G401.6 (cell line): ENCODE data around the gene MTCH2.
"Not testable (repeated sequence)": the region's sequence is repeated elsewhere in the genome, so short reads cannot be mapped to it uniquely, and the experiment has no call there.

Experiments used
- FAIRE-seq: peaks from 2 replicates; lab custom pipeline; 2012; peaks lifted over from hg19 to GRCh38; lab: Jason Lieb, UNC

Gene MTCH2

DNA sequence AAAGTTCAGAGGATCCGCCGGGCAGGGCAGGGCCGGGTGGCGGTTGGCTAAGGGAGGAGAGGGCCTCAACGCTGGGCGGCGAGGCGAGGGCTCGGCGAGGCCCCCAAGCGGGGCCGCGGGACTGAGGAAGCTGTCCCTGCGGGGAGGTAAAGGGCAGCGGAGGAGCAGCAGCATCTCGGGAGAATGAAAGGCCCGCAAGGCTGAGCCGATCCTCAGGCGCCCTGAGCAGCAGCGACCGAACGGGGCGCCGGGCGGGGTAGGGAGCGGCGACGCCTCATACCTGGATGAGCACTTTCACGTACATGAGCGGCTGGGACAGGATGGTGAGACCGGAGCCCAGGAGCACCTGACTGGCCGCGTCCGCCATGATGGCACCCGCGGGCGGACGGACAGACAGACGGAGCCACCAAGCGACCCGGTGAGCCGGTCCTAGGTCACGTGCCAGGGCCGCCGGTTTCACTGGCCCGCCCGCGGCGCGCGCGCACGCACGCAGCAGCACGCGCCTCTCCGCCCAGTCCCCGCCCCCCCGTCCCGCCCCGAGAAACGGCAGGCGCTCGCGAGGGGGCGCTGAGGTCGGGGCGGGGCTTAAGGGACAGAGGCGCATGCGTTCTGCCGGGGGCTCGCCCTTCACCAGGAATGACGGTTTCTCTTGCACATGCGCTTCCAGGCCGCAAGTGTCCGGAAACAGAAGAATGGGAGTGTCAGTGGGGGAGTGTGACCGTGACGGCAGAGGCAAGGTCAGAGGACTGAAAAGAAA, at the start of gene MTCH2:
Gene MTCH2 (minus strand): TSS at position 461 of the 757 bp plus-strand sequence. CDS start 94 bp downstream, at position 367.
- no peak for FAIRE-seq

DNA sequence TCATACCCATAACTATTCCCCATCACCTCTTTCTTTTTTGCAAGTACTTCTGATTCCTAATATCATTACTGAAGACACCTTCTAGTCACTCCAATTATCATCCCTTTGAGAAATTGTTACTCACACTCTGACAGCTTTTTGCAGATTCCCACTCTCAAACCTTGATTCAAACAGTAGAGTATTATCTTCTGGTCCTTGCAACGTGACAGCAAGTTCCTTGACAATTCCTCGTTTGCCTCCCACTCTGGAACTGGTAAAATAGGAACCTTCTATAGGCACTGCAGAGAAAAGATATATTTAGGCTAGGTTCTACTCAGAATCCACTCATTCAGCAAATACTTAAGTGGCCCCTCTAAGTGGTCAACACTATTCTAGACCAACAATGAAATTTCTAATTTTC, 49.6 kb upstream of the MTCH2 start:
- FAIRE-seq, result no peak

DNA sequence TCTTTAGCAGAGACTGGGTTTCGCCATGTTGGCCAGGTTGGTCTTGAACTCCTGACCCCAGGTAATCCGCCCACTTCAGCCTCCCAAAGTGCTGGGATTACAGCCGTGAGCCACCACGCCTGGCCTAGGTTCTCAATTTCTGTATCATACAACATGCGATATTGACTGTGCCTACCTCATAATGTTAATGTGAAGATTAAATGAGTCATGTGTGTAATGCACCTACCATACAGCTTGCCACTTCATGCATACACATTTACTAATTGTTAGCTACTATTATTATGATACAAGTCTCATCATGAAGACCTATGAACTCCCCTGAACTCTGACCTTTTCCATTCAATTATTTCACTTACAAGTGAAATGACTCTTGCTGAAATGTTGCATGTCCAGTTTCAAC, 47.1 kb upstream of the MTCH2 start:
- FAIRE-seq, result no peak

DNA sequence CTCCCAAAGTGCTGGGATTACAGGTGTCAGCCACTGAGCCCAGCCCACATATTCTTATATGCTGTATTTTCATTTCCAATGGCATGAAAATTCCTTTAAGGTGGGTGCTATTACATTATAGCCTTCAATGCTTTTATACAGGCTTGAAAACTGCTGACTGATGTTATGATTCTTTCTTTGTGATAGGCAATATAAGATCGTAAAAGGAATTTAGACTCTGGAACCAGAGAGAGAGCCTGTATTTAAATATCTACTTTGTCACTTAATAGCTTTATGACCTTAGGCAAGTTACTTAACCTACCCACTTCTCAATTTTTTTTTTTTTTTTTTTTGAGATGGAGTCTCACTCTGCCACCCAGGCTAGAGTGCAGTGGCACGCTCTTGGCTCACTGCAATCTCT, 46.6 kb upstream of the MTCH2 start:
- no peak for FAIRE-seq

DNA sequence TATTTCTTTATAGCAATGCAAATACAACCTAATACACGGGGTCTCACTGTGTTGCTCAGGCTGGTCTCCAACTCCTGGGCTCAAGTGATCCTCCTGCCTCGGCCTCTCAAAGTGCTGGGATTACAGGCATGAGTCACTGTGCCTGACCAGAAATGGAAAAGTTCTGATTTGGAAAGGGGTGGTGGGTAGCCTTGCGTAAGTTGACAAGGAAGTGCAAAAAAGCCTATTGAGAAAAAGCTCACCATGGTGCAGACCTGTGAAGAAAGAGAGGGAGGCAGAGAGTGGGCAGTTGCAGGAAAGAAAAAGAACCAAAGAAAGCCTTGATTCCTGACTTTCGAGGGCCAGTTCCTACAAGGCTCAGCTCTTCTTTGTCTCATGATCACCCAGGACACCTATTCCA, 45.8 kb upstream of the MTCH2 start:
- no peak for FAIRE-seq

DNA sequence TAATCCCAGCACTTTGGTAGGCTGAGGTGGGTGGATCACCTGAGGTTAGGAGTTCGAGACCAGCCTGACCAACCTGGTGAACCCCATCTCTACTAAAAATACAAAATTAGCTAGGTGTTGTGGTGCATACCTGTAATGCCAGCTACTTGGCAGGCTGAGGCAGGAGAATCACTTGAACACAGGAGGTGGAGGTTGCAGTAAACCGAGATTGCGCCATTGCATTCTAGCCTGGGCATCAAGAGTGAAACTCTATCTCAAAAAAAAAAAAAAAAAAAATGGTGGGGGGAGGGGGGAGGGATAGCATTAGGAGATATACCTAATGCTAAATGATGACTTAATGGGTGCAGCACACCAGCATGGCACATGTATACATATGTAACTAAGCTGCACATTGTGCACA, 44.3 kb upstream of the MTCH2 start:
- not testable (repeated sequence) for FAIRE-seq

DNA sequence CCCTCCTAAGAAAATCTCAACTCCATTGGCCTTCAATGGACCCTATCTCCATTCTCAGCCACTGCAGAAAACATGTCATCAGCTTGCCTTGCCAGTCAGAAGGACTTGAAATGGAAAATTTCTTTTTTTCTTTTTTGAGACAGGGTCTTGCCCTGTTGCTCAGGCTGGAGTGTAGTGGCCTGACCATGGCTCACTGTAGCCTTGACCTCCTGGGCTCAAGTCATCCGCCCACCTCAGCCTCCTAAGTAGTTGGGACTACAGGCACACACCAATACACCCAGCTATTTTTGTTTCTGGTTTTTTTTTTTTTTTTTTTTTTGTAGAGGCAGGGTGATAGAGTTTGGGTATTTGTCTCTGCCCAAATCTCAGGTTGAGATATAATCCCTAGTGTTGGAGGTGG, 43.8 kb upstream of the MTCH2 start:
- no peak for FAIRE-seq

DNA sequence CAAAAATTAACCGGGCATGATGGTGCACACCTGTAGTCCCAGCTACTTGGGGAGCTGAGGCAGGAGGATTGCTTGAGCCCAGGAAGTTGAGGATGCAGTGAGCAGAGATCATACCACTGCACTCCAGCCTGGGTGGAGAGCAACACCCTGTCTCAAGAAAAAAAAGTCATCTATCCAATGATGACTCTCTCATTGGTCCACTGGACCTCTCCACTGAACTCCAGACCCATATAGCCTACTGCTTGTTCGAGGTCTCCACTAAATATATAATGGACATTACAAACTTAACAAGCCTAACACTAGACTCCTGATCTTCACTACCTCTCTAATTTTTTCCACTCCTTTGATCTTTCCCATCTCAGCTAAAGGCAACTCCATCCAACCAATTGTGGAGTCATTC, 33.5 kb upstream of the MTCH2 start:
- no peak for FAIRE-seq

DNA sequence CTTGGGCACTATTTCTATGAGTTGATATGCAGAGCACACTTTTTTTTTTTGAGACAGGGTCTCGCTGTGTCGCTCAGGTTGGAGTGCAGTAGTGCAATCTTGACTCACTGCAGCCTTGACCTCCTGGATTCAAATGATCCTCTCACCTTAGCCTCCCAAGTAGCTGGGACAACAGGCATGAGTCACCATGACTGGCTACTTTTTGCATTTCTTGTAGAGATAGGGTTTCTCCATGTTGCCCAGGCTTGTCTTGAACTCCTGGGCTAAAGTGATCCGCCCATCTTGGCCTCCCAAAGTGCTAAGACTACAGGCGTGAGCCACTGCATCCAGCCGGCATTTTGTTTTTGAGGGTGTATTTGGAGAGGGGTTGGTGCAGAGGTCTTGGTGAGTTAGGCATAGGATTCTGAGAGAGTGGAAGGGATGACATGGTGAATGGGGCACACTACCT, 29.9 kb upstream of the MTCH2 start:
- FAIRE-seq, result no peak

DNA sequence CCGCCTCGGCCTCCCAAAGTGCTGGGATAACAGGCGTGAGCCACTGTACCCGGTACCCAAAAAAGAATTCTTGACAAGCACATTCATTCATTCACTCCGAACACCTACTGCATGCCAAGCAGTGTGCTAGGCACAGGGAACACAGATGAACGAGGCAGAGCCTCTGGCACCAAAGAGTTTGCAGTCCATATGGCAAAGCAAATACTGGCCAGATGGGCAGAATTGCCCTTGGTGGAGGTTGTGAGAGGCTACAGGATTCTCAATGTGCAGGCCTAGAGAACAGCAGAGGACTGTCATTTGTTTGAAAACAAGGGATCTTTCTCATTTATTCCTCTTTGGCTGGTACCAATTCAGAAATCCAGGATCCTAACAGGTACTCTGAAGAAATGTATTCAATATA, 27.5 kb upstream of the MTCH2 start:
- no peak for FAIRE-seq

DNA sequence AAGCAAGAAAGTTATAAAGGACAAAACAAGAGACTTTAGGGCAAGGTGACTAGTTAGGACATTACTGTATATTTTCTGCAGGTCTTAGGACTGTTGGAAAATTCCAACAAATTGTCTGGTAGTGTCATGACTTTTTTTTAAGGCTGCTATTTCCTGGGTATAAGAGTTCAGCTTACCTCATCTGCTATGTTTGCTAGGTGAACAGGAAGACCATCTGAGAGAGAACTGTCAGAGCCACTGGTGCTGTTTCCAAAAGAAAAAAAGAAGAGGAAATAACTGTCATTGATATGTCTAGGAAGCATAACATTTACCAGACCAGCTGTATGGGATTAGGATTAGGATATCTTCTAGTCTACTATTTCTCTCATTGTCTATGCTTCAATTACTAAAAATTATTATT, 26.3 kb upstream of the MTCH2 start:
- no peak for FAIRE-seq

DNA sequence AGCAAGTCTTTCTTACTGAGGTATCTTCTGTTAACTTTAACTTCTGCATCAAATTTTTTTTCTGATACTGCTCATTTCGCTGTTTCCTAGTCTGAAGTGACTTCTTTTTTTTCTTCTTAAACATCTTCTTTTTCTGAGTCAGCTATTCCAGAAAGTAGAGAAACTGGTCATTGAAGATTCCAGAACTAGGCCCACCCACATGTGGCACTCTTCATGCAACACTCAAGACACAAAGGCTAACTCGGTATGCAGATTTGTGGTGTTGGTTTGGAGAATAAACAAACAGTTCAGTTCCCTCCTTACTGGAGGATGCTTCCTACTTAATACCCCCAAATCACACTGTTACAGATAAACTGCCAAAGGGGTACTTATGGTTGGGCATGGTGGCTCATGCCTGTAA, 25.2 kb upstream of the MTCH2 start:
- FAIRE-seq, result no peak

DNA sequence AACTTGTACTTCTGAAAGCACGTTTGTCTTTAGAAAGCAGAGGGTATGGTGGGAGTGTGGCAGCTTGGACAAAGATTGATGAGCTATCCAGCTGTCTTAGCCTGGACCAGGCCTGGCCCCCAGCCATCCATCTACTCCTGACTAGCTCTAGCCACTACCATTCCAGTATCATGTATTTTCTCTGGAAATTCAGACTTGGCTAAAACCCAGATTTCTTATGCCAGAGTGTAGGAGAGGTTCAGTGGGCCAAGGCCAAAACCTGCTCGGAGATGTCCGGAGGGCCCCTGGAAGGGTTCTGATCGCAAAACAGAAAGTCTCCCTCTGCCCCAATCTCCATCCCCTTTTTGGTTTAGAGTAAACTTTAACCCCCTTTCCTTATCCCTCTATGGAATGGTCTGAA, 24.8 kb upstream of the MTCH2 start:
- FAIRE-seq, result no peak

DNA sequence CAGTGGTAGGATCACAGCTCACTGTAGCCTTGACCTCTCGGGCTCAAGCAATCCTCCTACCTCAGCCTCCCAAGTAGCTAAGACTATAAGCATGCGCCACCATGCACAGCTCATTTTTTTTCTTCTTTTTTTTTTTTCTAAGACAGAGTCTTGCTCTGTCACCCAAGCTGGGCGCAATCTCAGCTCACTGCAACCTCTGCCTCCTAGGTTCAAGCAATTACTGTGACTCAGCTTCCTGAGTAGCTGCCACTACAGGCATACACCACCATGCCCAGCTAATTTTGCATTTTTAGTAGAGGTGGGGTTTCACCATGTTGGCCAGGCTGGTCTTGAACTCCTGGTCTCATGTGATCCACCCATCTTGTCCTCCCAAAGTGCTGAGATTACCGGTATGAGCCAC, 22.6 kb upstream of the MTCH2 start:
- FAIRE-seq, result not testable (repeated sequence)

DNA sequence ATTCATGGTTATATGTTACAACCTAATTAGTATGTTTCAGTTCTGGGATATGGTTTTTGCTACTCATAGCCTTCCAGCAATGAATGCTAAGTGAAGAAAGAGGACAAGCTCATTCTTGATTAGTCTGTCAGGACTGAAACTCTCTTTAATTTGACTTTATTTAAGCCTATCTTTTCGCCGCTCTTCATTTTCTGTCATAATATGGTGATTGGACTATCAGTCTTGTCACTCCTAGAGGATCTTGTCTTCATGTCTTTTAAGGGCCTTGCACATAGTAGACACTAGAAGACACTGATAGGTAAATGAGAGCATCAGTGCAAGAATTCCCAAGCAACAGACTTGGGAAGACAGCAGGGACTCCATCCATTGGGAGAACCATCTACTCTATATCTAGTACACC, 18.9 kb upstream of the MTCH2 start:
- FAIRE-seq, result no peak

DNA sequence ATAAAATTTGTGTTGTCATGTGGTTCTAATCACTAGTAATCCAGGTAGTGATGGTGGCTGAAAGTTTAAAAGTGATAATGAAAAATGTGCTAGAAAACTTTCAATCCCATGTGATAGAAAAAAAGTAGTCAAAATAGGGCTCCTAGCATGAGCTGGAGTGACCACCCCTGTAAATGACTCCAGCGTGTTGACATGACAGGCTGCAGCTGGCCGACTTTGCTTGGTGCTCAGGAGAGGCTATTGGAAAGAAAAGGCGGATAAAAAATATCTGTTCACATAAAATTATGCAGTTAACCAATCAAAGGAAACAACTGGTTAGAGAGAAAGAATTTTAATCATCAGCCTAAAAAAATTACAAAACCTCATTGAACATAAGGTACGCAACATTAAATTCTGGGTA, 16.9 kb upstream of the MTCH2 start:
- no peak for FAIRE-seq

DNA sequence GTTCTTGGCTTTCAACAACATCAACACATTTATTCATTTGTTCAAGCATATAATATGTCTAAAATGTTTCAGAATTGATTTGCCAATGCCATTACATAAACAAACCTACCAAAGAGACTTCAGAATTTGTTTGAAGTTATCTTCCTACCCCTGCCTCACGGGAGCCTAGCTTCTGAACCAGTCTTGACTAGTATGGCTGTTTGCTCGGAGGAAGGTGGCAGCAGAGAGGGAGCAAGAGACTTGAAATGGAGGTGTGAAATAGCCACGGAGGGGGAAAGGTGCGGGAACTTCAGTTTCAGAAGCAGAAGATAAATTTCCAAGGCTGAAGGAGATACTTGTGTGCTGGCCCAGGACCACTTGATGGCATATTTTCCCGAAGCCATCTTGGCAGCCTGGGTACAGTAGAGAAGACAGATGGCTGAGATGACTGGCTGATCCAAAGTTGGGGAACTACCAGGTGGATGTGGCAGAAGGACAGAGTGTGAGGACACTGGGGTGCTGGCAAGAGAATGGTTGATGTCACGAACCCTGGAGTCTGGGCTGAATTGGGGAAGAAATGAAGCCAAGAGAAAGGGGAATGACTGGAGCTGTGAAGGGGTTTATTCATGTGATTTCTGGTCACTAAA, 14.0 kb upstream of the MTCH2 start:
- no peak for FAIRE-seq

DNA sequence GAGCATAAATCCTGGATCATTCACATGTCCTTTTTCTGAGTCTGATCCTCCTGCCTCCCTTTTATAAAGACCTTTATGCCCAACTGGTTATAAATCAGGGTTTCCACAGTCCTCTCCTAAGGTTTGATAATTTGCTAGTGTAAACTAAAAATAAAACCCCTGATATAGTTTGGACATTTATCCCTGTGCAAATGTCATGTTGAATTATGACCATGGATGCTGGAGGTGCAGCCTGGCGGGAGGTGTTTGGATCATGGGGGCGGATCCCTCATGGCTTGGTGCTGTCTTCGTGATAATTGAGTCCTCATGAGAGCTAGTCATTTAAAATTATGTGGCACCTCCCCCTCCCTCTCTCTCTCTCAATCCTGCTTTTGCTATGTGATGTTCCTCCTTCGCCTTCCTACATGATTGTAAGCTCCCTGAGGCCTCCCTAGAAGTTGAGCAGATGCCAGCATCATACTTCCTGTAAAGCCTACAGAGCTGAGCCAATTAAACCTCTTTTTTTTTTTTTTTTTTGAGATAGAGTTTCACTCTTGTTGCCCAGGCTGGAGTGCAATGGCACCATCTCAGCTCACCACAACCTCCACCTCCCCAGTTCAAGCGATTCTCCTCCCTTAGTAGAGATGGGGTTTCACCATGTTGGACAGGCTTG, 9.6 kb upstream of the MTCH2 start:
- FAIRE-seq, result no peak

DNA sequence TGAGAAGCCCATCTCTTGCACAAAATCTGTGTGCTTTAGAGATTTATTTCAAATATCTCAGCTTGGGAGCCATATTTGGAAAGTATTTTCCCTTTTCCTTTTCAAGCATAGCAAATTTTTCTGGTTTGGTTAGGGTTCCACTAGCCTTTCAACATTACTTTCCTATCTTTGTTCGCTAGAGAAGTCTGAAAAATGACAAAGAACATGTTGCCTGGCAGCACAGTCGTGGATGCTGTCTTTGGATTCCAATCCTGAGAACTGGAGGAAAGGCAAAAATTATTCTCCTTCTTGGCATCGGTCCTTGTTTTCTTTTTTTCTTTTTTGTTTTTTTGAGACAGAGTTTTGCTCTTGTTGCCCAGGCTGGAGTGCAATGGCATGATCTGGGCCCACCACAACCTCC, 6.9 kb upstream of the MTCH2 start:
- no peak for FAIRE-seq

DNA sequence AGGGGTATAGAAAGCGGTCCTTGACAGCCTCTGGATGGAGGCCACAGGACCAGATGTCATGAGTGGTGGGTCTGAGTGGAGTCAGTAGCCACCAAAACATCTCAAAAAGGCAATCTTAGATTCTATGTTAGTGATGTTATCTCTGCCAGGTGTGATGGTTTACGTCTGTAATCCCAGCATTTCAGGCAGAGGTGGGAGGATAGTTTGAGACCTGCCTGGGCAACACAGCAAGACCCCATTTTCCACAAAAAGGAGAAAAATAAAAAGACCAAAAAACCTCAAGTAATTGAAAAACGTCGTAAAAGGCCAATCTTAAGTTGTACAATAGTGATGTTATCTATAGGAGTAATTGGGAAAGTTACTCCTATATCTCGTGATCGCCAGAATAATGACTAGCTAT, 3.7 kb upstream of the MTCH2 start:
- FAIRE-seq, result no peak

DNA sequence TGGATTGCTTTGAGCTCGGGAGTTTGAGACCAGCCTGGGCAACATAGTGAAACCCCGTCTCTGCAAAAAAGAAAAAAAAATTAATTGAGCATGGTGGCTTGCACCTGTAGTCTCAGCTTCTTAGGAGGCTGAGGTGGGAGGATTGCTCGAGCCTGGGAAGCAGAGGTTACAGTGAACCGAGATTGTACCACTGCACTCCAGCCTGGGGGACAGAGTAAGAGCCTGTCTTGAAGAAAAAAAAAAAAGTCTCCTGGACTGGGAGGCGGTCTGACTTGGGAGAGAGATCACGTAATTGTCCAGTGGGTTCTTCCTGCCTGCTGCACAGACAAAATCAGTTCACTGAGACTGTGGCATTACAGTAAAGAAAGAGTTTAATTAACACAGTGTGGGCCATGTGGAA, 3.1 kb upstream of the MTCH2 start:
- FAIRE-seq, result no peak

DNA sequence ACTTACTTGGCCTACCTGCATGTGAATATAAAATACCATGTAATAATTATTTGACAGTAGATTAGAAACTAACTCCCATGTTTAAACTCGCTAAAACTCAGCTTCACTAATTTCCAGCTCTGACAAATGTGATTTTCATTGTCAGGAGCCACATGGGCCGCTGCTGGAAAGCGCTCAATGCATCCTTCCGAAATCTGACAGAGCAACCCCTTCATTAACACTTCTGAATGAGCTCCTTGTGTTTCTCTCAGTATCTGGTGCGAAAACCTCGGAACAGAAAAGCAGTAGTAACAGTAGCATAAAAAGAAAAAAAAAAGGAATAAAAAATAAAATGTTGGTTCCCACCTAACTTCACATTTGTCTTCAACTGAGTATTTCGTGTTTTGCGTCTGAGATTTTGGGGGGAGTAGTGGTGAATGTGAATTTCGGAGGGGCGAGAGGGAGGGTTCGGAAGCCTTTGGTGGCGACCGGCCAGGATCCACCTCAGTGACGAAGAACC, 710 bp downstream of the MTCH2 start:
- FAIRE-seq, result no peak

DNA sequence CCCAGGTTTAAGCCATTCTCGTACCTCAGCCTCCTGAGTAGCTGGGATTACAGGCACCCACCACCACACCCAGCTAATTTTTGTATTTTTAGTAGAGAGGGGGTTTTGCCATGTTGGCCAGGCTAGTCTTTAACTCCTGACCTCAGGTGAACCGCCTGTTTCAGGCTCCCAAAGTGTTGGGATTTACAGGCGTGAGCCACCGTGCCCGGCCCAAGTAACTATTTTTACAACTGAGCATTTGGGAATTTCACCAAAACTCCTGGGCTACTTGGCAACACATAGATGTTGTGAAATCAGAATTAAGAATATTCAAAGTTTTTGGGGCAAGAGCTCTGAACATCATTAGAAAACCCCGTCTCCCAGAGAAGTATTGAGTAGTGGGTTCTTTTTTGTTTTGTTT, 1.9 kb downstream of the MTCH2 start:
- not testable (repeated sequence) for FAIRE-seq
